ENCODE data around the gene PLTP.

- no peak for TF ChIP-seq CTCF (IDR thresholded peaks at IDR 0.05)
- TF ChIP-seq POLR2AphosphoS5 (IDR thresholded peaks at IDR 0.05; ENCODE audit: insufficient read depth in 1 of 2, low read depth in 1 of 2): no peak
- no peak for TF ChIP-seq POLR2A (IDR thresholded peaks at IDR 0.05)
Measured at GRCh38 chr20:45874576-45874975, 37.4 kb downstream of the PLTP start.

Data from vagina (tissue), 2 donors.